Tongue (tissue), 2 donors: ENCODE results near the gene TSPAN4. TPM values are rescaled to one million over a fixed set of nuclear protein-coding genes. Genes with fewer than 3 reads are reported as not detected.

Source experiments
- DNase-seq: peaks from one replicate; pipeline ENCODE4 v3.0.0-alpha.2; 2015
- total RNA-seq: library from RNA; depleted of rRNA; stranded (reverse); fragments of >200 nt; gene quantifications from one replicate; pipeline ENCODE4 v1.2.3, GENCODE V29; 2014

TSPAN4 gene
- total RNA-seq, 1 donor from 2014 or later: 44.6 TPM

GRCh38 chr11:865462-866430, 23.1 kb downstream of the TSPAN4 start:
- no peak for DNase-seq

DNA sequence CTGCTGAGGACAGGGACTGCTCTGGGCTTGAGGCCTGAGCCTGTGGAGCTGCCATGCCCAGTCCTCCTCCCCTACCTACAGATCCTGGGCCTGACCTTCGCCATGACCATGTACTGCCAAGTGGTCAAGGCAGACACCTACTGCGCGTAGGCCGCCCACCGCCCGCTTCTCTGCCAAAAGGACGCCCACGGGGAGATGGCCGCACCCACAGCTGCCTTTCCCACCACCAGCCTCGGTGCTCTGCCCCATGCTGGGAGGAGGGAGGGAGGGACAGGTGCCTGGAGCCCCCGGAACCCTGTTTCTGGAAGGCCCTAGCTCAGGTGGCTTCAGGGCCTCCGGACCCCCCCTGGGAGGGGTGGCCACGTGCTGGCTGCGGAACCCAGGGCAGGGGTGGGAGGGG, 23.8 kb downstream of the TSPAN4 start:
- no peak for DNase-seq

DNA sequence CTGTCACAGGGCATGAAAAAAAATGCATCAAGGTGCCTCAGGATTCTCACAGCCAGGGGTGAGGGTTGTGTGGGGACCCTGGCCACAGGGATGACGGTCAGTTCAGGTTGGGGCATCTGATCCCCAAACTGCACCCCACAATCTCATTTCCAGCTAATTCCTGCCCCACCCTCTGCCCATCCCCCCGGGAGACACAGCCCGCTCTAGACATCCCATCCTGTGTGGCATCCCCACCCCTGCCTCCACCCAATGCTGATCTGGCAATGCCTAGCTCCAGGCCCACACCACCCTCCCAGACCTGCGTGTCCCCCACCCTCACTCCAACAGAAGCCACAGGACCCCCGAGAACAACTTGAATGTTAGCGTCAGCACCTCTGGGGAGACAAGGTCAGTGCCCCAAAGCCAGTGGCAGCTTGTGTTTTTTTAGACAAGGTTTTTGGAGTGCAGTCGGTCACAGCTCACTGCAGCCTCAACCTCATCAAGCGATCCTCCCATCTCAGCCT, 25.3 kb downstream of the TSPAN4 start:
- DNase-seq: no peak

DNA sequence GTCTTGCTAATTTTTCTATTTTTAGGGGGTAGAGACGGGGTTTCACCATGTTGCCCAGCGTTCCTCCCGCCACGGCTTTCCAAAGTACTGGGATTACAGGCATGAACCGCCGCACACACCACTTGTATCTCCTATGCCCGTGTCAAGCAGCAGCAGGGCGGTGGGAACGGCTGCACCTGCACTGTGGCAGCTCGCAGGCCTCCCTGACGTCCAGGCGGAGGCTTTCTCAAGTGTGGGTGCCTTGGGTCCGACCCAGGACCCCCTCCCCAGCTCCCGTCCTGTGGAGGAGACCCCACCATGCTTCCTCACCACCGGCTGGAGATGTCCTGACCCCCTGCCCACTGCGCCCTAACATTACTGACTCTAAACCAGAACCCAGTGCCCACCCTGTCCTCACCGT, 25.7 kb downstream of the TSPAN4 start:
- DNase-seq: no peak

GRCh38 chr11:868802-869201, 26.1 kb downstream of the TSPAN4 start:
- DNase-seq: no peak

DNA sequence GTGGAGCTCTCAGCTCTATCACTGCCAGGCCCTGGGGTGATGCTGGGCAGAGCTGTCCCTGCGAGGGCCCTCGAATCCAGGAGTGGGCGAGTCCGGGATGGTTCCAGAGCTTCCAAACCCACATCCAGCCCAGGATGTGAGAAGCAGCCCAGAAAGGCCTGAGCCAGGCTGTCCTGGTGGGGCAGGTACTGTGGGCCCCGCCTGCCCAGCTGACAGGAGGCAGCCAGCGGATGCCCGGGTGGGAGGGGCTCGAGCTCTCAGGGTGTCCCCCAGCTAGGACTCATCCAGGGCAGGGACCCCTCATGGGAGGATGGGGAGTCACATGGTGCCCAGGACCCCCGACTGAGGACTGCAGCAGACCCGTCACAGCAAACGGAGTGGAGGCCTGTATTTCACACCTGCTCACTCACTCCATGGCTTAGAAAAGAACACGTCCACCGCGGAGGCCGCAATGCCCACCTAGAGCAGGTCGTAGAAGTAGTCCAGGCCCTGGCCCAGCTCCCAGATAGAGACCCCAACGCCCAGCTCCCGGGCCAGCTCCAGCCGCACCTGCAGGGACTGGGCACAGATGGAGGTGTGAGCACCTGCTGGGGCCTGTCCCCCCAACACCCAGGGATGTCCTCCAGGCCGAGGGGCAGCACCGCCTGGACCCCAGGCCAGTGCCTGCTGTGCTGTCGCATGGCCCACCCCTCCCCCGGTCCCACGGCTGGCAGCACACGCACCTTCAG, 26.9 kb downstream of the TSPAN4 start:
- DNase-seq: no peak

GRCh38 chr11:870127-870413, 27.4 kb downstream of the TSPAN4 start:
- no peak for DNase-seq

- DNase-seq: no peak
These were observed 27.8 kb downstream of the TSPAN4 start for GRCh38 chr11:870418-870817.

GRCh38 chr11:871472-871871, 28.8 kb downstream of the TSPAN4 start:
- DNase-seq: no peak

DNA sequence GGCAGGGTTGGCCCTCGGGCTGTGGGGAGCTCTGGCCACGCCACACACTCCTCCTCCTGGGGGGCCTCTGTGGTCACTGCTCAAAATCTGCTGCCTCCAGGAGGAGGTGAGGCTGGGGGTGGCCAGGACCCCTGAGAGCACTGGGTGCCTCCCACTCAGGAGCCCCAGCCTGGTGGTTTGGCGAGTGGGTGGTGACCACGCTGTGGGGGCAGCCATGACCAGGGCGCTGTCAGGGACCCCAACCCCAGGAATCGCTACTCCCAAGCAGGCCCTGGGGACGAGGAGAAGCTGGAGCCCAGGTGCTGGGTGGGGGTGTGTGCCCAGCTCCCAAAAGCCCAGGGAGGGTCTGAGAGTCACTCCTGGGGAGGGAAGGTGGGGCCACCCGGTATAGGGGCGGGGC, 30.1 kb downstream of the TSPAN4 start:
- DNase-seq: no peak

DNA sequence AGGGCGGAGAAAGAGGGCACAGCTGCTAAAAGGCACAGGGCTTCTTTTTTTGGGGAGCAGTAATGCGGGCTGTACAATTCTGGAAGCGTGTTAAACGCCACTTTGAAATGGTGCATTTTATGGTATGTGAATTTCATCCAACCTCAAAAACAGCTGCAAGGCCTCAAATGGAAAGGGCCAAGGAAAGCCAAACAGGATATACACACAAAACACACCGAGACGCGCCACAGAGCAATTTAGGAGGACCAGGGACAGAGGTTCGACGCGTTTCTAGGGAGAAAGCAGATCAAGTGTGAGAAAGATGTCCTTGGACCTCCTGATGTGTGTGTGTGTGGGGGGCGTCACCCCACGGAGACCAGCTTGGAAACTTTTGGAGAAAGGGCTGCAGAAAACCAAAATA, 31.1 kb downstream of the TSPAN4 start:
- DNase-seq: peak; percentile 63

- DNase-seq: no peak
These were observed 32.6 kb downstream of the TSPAN4 start for GRCh38 chr11:875203-875602.

DNA sequence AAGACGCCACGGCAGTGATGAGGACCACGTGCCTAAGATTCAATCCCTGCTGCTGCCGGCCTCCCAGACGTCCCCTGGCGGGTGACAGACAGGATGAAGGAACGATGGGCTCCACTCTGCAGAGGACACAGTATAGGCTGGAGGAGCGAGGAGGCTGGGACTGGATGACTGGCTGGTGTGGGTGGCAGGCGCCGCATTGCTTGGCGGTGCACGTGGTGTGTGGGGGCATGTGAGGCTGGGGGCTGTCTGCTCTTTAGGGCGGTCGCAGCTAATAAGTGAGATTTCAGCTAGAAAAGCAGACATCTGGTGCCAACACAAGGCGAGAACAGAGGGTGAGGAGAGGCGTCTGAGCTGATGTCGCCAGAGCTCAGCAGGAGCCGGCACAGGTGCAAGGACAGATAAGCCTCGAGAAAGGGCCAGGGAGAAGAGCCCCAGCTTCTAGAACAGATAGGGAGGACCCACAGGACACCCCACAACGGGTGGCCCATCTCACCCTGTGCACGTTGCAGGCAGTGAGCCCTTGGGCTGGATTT, 33.2 kb downstream of the TSPAN4 start:
- no peak for DNase-seq

- peak; percentile 80 for DNase-seq
These were observed 33.9 kb downstream of the TSPAN4 start for GRCh38 chr11:876545-876944.

DNA sequence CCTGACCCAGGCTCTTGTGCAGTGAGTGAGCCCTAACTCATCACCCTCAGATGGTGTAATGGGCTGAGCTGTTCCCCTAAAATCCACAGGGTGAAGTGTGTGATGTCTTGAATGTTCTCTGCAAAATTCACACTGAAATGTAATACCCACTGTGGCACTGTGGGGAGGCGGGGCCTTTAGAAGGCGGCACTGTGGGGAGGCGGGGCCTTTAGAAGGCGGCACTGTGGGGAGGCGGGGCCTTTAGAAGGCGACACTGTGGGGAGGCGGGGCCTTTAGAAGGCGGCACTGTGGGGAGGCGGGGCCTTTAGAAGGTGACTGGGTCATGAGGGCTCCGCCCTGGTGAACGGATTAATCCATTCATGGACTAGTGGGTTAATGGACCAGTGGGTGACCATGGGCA, 34.9 kb downstream of the TSPAN4 start:
- DNase-seq: no peak

DNA sequence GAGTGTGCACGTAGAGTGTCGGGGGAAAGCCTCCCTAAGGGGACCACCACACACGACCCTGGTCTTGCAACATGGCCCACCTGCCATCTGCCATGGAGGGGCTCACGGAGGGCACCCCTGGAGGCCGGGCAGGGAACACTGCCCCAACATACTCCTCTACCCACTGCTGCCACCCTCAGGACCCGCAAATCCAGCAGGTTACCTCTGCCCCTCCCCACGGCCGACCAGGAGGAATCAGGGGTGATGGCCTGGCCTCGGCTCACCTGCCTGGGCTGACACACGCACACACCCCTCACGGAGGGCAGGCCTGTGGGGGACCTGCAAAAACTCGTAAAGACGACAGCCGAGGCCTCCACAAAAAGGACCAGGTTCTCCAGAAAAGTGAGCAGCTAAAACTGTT, 37.8 kb downstream of the TSPAN4 start:
- DNase-seq: no peak

DNA sequence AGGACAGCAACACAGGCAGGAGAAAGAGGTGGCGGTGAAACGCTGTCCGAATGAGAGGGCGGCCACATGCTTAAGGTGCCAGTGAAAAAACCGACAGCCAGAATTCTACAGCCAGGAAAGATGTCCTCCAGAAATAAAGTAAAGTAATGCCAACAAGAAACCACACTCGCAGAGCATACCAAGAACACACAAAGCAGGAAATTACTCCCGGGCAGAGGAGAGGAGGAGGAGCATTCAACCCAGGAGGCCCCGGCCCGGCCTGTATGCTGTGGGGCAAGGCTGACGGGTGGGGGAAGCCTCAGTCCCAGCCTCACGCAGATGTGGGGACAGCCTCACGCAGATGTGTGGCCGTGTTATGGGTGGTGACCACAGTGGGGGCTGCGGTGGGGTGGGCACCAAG, 39.9 kb downstream of the TSPAN4 start:
- DNase-seq: no peak

DNA sequence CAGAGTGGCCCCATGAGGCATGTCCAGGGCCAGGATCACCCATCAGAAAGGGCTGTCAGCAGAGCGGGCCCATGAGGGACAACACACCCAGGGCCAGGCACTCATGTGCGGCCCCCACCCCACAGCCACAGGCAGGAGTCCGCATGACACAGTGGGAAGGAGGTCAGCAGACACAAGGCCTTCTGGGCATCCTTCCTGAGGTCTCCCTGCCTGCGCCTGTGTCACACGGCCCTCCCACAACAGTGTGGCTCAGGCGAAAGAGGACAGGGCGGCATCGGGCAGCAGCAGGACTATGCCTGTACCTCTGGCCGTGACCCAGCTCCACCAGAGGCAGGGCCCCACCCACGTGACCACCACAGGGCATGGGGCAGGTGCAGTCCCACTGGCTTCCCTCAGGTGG, 40.9 kb downstream of the TSPAN4 start:
- no peak for DNase-seq

DNA sequence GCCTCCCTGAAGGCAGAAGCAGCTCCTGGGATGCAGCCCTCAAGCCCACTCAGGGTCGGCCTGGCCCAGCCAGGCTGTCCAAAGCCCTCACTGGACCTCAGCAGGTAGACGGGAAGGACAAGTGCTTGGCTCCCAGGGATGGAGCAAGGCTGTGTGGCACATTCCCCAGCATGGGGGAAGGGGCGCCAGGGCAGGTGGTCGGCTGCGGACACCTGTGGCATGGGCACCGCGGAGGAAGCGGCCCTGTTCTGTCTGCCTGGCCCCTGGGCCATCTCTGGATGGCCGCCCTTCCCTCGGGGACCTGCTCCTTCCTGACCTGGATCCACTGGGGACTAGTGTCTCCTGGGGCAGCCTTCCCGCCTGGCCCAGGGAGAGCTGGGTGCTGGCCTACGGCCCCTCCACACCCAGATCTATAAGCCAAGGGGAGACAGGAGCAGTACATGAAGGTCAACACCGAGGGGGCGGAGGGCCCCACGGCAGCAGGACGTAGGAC, 42.0 kb downstream of the TSPAN4 start:
- no peak for DNase-seq

DNA sequence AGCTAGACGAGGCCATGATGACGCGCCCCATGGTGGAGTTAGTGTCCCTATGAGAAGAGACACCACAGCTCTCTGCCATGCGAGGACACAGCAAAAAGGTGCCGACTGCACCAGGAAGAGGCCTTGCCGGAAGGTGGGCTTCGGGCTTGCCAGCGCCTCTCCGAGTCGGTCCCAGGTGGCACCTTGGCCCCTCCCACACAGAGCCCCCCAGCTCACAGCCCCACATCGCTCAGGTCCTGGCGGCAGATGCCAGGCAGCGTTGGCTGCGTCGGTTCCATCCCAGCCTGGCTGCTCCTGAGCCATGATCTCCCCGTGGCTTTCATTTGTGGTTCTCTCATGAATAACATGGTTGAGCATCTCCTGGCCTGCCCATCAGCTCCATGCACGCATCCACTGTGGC, 43.9 kb downstream of the TSPAN4 start:
- DNase-seq: no peak

DNA sequence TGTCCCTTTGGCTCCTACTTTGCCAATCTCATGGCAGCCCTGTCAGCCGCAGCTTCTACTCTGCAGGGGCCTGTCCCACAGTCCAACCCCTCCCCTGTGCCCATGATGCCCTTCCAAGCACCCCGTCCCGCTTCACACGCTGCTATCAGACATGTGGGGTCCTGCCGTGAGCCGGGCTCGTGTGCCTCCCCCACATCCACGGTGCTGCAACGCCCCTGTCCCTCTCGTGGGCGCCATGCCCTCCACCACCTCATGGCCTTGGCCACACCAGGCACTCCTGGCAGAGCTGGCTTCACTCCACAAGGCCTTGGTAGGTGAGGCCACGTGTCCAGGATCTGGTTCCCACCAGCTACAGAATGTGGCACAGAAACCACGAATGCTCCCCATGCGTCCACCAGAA, 44.9 kb downstream of the TSPAN4 start:
- no peak for DNase-seq

- peak; percentile 48 for DNase-seq
These were observed 45.9 kb downstream of the TSPAN4 start for GRCh38 chr11:888310-889212.
